Endothelial cell of umbilical vein (primary cell): ENCODE data around the gene GALNT2. TPM values are rescaled to one million over a fixed set of nuclear protein-coding genes. Genes with fewer than 3 reads are reported as not detected.
A peak's percentile ranks its signal among the peaks of the same experiment; 100 is the strongest.

Experiments
- BruUV-seq: library from RNA; stranded (reverse); fragments of 400-500 nt; replicated peaks from 2 replicates; lab custom pipeline; 2021; lab: Mats Ljungman, UMichigan
- CTCF ChIA-PET: fragments of 300-600, 350-600 bp; sonication (Branson Sonifier 250); formaldehyde crosslinking; loops from one replicate; lab custom pipeline; 2021; ENCODE audit warnings: antibody characterized with exemption, inconsistent platforms; lab: Charles Lee
- POLR2A ChIA-PET: fragments of 300-600, 350-600 bp; sonication (Branson Sonifier 250); formaldehyde crosslinking; loops from one replicate; lab custom pipeline; 2021; ENCODE audit warnings: antibody characterized with exemption, inconsistent platforms; lab: Charles Lee
- DNase-seq: peaks from one replicate; pipeline ENCODE4 v3.0.0-alpha.2; 2011; ENCODE audit warnings: low read depth, low spot score
- FAIRE-seq: peaks from 2 replicates; lab custom pipeline; 2011; peaks lifted over from hg19 to GRCh38; lab: Jason Lieb, UNC
- H2AFZ ChIP-seq: 2 replicates; pipeline ENCODE4 v1.6.0; 2012; ENCODE audit warnings: low read depth, low read length, control low read depth, inconsistent platforms
- H3K27ac ChIP-seq: 2 replicates; pipeline ENCODE4 v1.5.1; 2011; ENCODE audit warnings: low read depth, mild to moderate bottlenecking, control low read depth, low read length, moderate library complexity; ENCODE audit not compliant: insufficient read depth
- H3K27me3 ChIP-seq, 2 experiments: 2 replicates each; pipeline versions ENCODE4 v1.6.0 to v1.6.1; 2011; ENCODE audit warnings: low read length in 2 of 2, mixed read lengths in 1 of 2; ENCODE audit not compliant: control insufficient read depth in 2 of 2, insufficient read depth in 2 of 2
- H3K36me3 ChIP-seq, 2 experiments: 2 replicates in 1 of 2; 3 replicates in 1 of 2; pipeline ENCODE4 v1.5.1; 2011; ENCODE audit warnings: low read length in 2 of 2, mild to moderate bottlenecking in 1 of 2, moderate library complexity in 1 of 2; ENCODE audit not compliant: control insufficient read depth in 2 of 2, insufficient read depth in 2 of 2; ENCODE audit errors: extremely low read depth in 1 of 2
- H3K4me1 ChIP-seq: 3 replicates; pipeline ENCODE4 v1.5.1; 2011; ENCODE audit warnings: mild to moderate bottlenecking, low read length; ENCODE audit not compliant: control insufficient read depth, insufficient read depth; ENCODE audit errors: extremely low read depth
- H3K4me2 ChIP-seq: 2 replicates; pipeline ENCODE4 v1.6.1; 2011; ENCODE audit warnings: low read length, control low read depth, mixed read lengths; ENCODE audit not compliant: insufficient read depth
- H3K4me3 ChIP-seq, 3 experiments: fragments of 200-600 bp in 1 of 3; sonication (generic), shearing (Covaris generic) in 1 of 3; replicated peaks in 1 of 3; 2 replicates each; pipeline ENCODE4 v1.5.1; 2011 to 2016; ENCODE audit warnings: control low read depth in 3 of 3, low read length in 3 of 3, mild to moderate bottlenecking in 2 of 3, inconsistent platforms in 1 of 3, low read depth in 1 of 3, moderate library complexity in 1 of 3; ENCODE audit not compliant: insufficient read depth in 1 of 3
- H3K79me2 ChIP-seq: 2 replicates; pipeline ENCODE4 v1.6.0; 2012; ENCODE audit warnings: low read length, inconsistent platforms; ENCODE audit not compliant: control insufficient read depth, insufficient read depth
- H3K9ac ChIP-seq: replicated peaks from 2 replicates; pipeline ENCODE3; 2011; ENCODE audit warnings: low read length, control low read depth; ENCODE audit not compliant: insufficient read depth; ENCODE audit errors: extremely low read depth
- H3K9me1 ChIP-seq: replicated peaks from 3 replicates; pipeline ENCODE4 v1.6.0; 2011; ENCODE audit warnings: mild to moderate bottlenecking, low read length; ENCODE audit not compliant: control insufficient read depth, insufficient read depth; ENCODE audit errors: extremely low read depth
- H3K9me3 ChIP-seq: replicated peaks from 2 replicates; pipeline ENCODE4 v1.5.1; 2012; ENCODE audit warnings: low read length, inconsistent platforms; ENCODE audit not compliant: control insufficient read depth, insufficient read depth
- H4K20me1 ChIP-seq: replicated peaks from 2 replicates; pipeline ENCODE3; 2011; ENCODE audit warnings: mild to moderate bottlenecking, low read length; ENCODE audit not compliant: control insufficient read depth, insufficient read depth; ENCODE audit errors: extremely low read depth
- EZH2 ChIP-seq: IDR thresholded peaks from 2 replicates; pipeline ENCODE4 v1.6.1; 2012; ENCODE audit warnings: borderline replicate concordance, low read depth, mild to moderate bottlenecking, moderate library complexity, low read length, inconsistent platforms; ENCODE audit not compliant: severe bottlenecking
- FOS ChIP-seq: IDR thresholded peaks from 2 replicates; pipeline ENCODE4 v1.6.1; 2011; ENCODE audit warnings: mild to moderate bottlenecking, low read length, moderate library complexity, borderline replicate concordance; ENCODE audit not compliant: insufficient read depth
- GATA2 ChIP-seq: IDR thresholded peaks from 2 replicates; pipeline ENCODE4 v1.7.0; 2011; ENCODE audit warnings: low read depth, mild to moderate bottlenecking, moderate library complexity, mixed read lengths, low read length; ENCODE audit not compliant: insufficient read length, insufficient read depth
- JUN ChIP-seq: IDR thresholded peaks from 2 replicates; pipeline ENCODE4 v1.6.1; 2011; ENCODE audit warnings: borderline replicate concordance, low read depth; ENCODE audit not compliant: insufficient read length, insufficient read depth
- MYC ChIP-seq: IDR thresholded peaks from one replicate; pipeline ENCODE4 v1.6.1; 2011; ENCODE audit warnings: mild to moderate bottlenecking, low read depth, low read length
- POLR2A ChIP-seq: IDR thresholded peaks from 2 replicates; pipeline ENCODE4 v1.6.1; 2012; ENCODE audit warnings: low read depth, mild to moderate bottlenecking, control low read depth, low read length
- POLR2AphosphoS5 ChIP-seq: IDR thresholded peaks from 2 replicates; pipeline ENCODE4 v1.6.1; 2012; ENCODE audit warnings: low read depth, mild to moderate bottlenecking, control low read depth, low read length, moderate library complexity; ENCODE audit not compliant: insufficient read depth
- dilution Hi-C: fragments of 300-500 bp; cut with MboI; formaldehyde crosslinking; loops from one replicate; pipeline ENCODE4 v1.15.0; 2019; ENCODE audit warnings: low sequenced_read_pairs; ENCODE audit not compliant: extremely low pct_ligation_motif_present
- intact Hi-C: fragments of 100-400 bp; cut with micrococcal nuclease; formaldehyde crosslinking; loops from one replicate; pipeline ENCODE4 v1.10.0; 2022
- polyA plus RNA-seq, 4 experiments: library from polyadenylated mRNA; depleted of rRNA in 3 of 4; stranded (reverse) in 3 of 4; unstranded in 1 of 4; fragments of >200 nt; gene quantifications; 2 replicates each; pipeline versions ENCODE4 v1.2.1 to v1.2.3, GENCODE V29; 2011 to 2012; ENCODE audit warnings: missing spikeins in 1 of 4
- total RNA-seq: library from RNA; stranded (reverse); gene quantifications from 2 replicates; pipeline ENCODE4 v1.2.3, GENCODE V29; 2021
- TF ChIP-seq, protein P1 (sequence below): IDR thresholded peaks from 2 replicates; pipeline ENCODE4 v1.6.1; 2011; ENCODE audit not compliant: insufficient read depth, insufficient read length
- TF ChIP-seq, protein P2 (sequence below), 2 donors: IDR thresholded peaks; 1 replicate in 1 of 2; 2 replicates in 1 of 2; pipeline ENCODE4 v1.5.1; 2011; ENCODE audit warnings: low read length in 2 of 2, mild to moderate bottlenecking in 2 of 2, moderate library complexity in 2 of 2, control low read depth in 1 of 2, inconsistent platforms in 1 of 2, low read depth in 1 of 2; ENCODE audit not compliant: insufficient read depth in 1 of 2; ENCODE audit errors: extremely low read depth in 1 of 2

Gene GALNT2
- total and polyA plus RNA-seq, 2 donors (not counting 3 experiments of a cell fraction or from before 2014, with no cell fraction given) = 56.3 to 77.5 TPM

- DNase-seq (peak; percentile 83), FAIRE-seq (peak; percentile 97)
- Histone ChIP-seq H3K4me3 (no peak overlapping the region), H3K27me3 (no peaks in the 10 kb centered on the region), H3K4me2 (peak overlapping the region; percentile 40), H4K20me1 (no peaks in the 10 kb centered on the region), H3K27ac (peak overlapping the region; percentile 57), H3K79me2 (no peaks in the 10 kb centered on the region), H3K9ac (no peak overlapping the region), H3K9me3 (no peaks in the 10 kb centered on the region), H3K4me1 (peaks cover 25% of the 10 kb centered on the region), H3K36me3 (no peaks in the 10 kb centered on the region), H2AFZ (no peak overlapping the region), H3K9me1 (no peaks in the 10 kb centered on the region)
- POLR2A ChIA-PET = interaction anchor here (0.6 kb wide), 1 partner anchor 160 kb away, joined by 3 read pairs; no protein-coding TSS in a partner anchor
- TF ChIP-seq FOS (peak; percentile 92), MYC (no peak), POLR2A (no peak), JUN (peak; percentile 48), GATA2 (peak; percentile 63), EZH2 (no peak), POLR2AphosphoS5 (peak; percentile 86)
- TF ChIP-seq, protein P1, sequence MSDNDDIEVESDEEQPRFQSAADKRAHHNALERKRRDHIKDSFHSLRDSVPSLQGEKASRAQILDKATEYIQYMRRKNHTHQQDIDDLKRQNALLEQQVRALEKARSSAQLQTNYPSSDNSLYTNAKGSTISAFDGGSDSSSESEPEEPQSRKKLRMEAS = no peak
- TF ChIP-seq, protein P2, sequence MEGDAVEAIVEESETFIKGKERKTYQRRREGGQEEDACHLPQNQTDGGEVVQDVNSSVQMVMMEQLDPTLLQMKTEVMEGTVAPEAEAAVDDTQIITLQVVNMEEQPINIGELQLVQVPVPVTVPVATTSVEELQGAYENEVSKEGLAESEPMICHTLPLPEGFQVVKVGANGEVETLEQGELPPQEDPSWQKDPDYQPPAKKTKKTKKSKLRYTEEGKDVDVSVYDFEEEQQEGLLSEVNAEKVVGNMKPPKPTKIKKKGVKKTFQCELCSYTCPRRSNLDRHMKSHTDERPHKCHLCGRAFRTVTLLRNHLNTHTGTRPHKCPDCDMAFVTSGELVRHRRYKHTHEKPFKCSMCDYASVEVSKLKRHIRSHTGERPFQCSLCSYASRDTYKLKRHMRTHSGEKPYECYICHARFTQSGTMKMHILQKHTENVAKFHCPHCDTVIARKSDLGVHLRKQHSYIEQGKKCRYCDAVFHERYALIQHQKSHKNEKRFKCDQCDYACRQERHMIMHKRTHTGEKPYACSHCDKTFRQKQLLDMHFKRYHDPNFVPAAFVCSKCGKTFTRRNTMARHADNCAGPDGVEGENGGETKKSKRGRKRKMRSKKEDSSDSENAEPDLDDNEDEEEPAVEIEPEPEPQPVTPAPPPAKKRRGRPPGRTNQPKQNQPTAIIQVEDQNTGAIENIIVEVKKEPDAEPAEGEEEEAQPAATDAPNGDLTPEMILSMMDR (IDR thresholded peaks at IDR 0.05; ENCODE audit: extremely low read depth in 1 of 2, insufficient read depth in 1 of 2, low read depth in 1 of 2, low read length in 2 of 2) = no peak
- CTCF ChIA-PET = interaction anchor here (1.4 to 1.5 kb wide), 2 partner anchors 15 to 23 kb away, joined by 5 to 6 read pairs; no protein-coding TSS in a partner anchor
- intact Hi-C loops = loop anchor here (1.0 kb wide), 2 partner anchors 19 to 79 kb away; no protein-coding TSS in a partner anchor
- dilution Hi-C loops = no loop called here
- no TSS peak for BruUV-seq
Observed at GRCh38 chr1:230191079-230191804, 124.2 kb downstream of the GALNT2 start.
